IMR-90 (cell line): ENCODE data around the gene C1QTNF9B. TPM values are rescaled to one million over a fixed set of nuclear protein-coding genes. Genes with fewer than 3 reads are reported as not detected.
A peak's percentile ranks its signal among the peaks of the same experiment; 100 is the strongest.

Experiments used
- ATAC-seq: fragments of 200-7000 bp; cut with Tn5 transposase; 2 replicates; pipeline ENCODE4 v1.9.1; 2020; ENCODE audit warnings: low read depth, mild to moderate bottlenecking, moderate library complexity
- BruUV-seq: library from RNA; stranded (reverse); fragments of 400-500 nt; replicated peaks from 2 replicates; lab custom pipeline; 2021; lab: Mats Ljungman, UMichigan
- CTCF ChIA-PET: fragments of 300-600 bp; formaldehyde crosslinking; extraction: SDS; loops from one replicate; lab custom pipeline; 2021; ENCODE audit warnings: antibody characterized with exemption; lab: Yijun Ruan, JAX
- POLR2A ChIA-PET: fragments of 300-600 bp; sonication (Branson Sonifier 250); formaldehyde crosslinking; loops from one replicate; lab custom pipeline; 2022; ENCODE audit warnings: antibody characterized with exemption; ENCODE audit not compliant: unreplicated experiment; lab: Charles Lee
- DNase-seq: peaks from one replicate; pipeline ENCODE4 v3.0.0; 2013
- H2AFZ ChIP-seq: replicated peaks from 2 replicates; pipeline ENCODE3; 2013; ENCODE audit warnings: low read length, mild to moderate bottlenecking; ENCODE audit not compliant: poor library complexity
- H2AK5ac ChIP-seq: 2 replicates; pipeline ENCODE4 v1.6.1; 2013; ENCODE audit warnings: low read depth, low read length, inconsistent platforms
- H2AK9ac ChIP-seq: replicated peaks from 2 replicates; pipeline ENCODE3; 2013; ENCODE audit warnings: mild to moderate bottlenecking, low read depth, low read length, moderate library complexity; ENCODE audit not compliant: poor library complexity
- H2BK120ac ChIP-seq: 2 replicates; pipeline ENCODE4 v1.6.1; 2013; ENCODE audit warnings: low read depth, low read length, inconsistent platforms
- H2BK15ac ChIP-seq: 3 replicates; pipeline ENCODE4 v1.6.1; 2013; ENCODE audit warnings: low read depth, low read length, inconsistent platforms
- H2BK20ac ChIP-seq: 2 replicates; pipeline ENCODE4 v1.6.1; 2013; ENCODE audit warnings: low read depth, mild to moderate bottlenecking, inconsistent platforms, low read length, moderate library complexity
- H2BK5ac ChIP-seq: 2 replicates; pipeline ENCODE4 v1.6.1; 2013; ENCODE audit warnings: mild to moderate bottlenecking, low read depth, low read length, inconsistent platforms; ENCODE audit not compliant: poor library complexity, severe bottlenecking
- H3K14ac ChIP-seq: replicated peaks from 2 replicates; pipeline ENCODE4 v1.6.1; 2013; ENCODE audit warnings: low read depth, low read length, inconsistent platforms
- H3K18ac ChIP-seq: 2 replicates; pipeline ENCODE4 v1.6.1; 2013; ENCODE audit warnings: low read depth, low read length, control low read depth
- H3K23ac ChIP-seq: 2 replicates; pipeline ENCODE4 v1.6.1; 2013; ENCODE audit warnings: low read depth, low read length, inconsistent platforms
- H3K27ac ChIP-seq: 2 replicates; pipeline ENCODE4 v1.5.1; 2013; ENCODE audit warnings: mild to moderate bottlenecking, control low read depth, low read length; ENCODE audit not compliant: insufficient read depth
- H3K27me3 ChIP-seq: 2 replicates; pipeline ENCODE4 v1.6.1; 2013; ENCODE audit warnings: low read length; ENCODE audit not compliant: control insufficient read depth, insufficient read depth
- H3K36me3 ChIP-seq: 2 replicates; pipeline ENCODE4 v1.6.1; 2013; ENCODE audit warnings: low read length, mixed read lengths; ENCODE audit not compliant: control insufficient read depth, insufficient read depth
- H3K4ac ChIP-seq: 2 replicates; pipeline ENCODE4 v1.6.1; 2013; ENCODE audit warnings: low read depth, low read length, inconsistent platforms
- H3K4me1 ChIP-seq: 2 replicates; pipeline ENCODE4 v1.6.1; 2013; ENCODE audit warnings: low read length, mixed read lengths; ENCODE audit not compliant: control insufficient read depth, insufficient read depth
- H3K4me2 ChIP-seq: 2 replicates; pipeline ENCODE4 v1.6.1; 2013; ENCODE audit warnings: low read depth, mild to moderate bottlenecking, control low read depth, low read length, moderate library complexity
- H3K4me3 ChIP-seq: 2 replicates; pipeline ENCODE4 v1.5.1; 2013; ENCODE audit warnings: low read depth, mild to moderate bottlenecking, control low read depth, low read length, moderate library complexity; ENCODE audit not compliant: insufficient read depth
- H3K56ac ChIP-seq: 2 replicates; pipeline ENCODE4 v1.6.1; 2013; ENCODE audit warnings: low read length, inconsistent platforms; ENCODE audit not compliant: insufficient read depth; ENCODE audit errors: extremely low read depth
- H3K79me1 ChIP-seq, 2 experiments: 2 replicates each; pipeline ENCODE4 v1.6.1; 2013; ENCODE audit warnings: low read length in 2 of 2, inconsistent platforms in 1 of 2, low read depth in 1 of 2
- H3K9ac ChIP-seq: 2 replicates; pipeline ENCODE4 v1.6.1; 2013; ENCODE audit warnings: low read depth, low read length, control low read depth
- H3K9me1 ChIP-seq: 2 replicates; pipeline ENCODE4 v1.6.1; 2013; ENCODE audit warnings: low read length, inconsistent platforms; ENCODE audit not compliant: insufficient read depth
- H3K9me3 ChIP-seq: 2 replicates; pipeline ENCODE4 v1.6.1; 2013; ENCODE audit warnings: low read length; ENCODE audit not compliant: control insufficient read depth, insufficient read depth
- H4K20me1 ChIP-seq: 2 replicates; pipeline ENCODE4 v1.6.1; 2013; ENCODE audit warnings: low read length, inconsistent platforms; ENCODE audit not compliant: insufficient read depth
- H4K5ac ChIP-seq: 2 replicates; pipeline ENCODE4 v1.6.1; 2013; ENCODE audit warnings: mild to moderate bottlenecking, low read depth, low read length, control low read depth
- H4K8ac ChIP-seq, 2 experiments: 2 replicates each; pipeline ENCODE4 v1.6.1; 2013; ENCODE audit warnings: low read depth in 2 of 2, low read length in 2 of 2, control low read depth in 1 of 2, inconsistent platforms in 1 of 2
- H4K91ac ChIP-seq: 2 replicates; pipeline ENCODE4 v1.6.1; 2013; ENCODE audit warnings: low read depth, low read length, inconsistent platforms; ENCODE audit not compliant: insufficient read depth
- FOS ChIP-seq: fragments of 150-350 bp; IDR thresholded peaks from 2 replicates; pipeline ENCODE4 v1.6.1; 2016; ENCODE audit warnings: low read depth, low read length
- NFE2L2 ChIP-seq: fragments of 150-350 bp; IDR thresholded peaks from 2 replicates; pipeline ENCODE4 v1.6.1; 2016; ENCODE audit warnings: low read depth, mild to moderate bottlenecking, low read length
- WGBS, 2 experiments: methylation state at CpG; one replicate each; pipeline versions ENCODE4 v1.1.5 to v1.1.7; 2013; ENCODE audit warnings: missing lambda C conversion rate in 2 of 2; ENCODE audit not compliant: insufficient read length in 1 of 2; ENCODE audit errors: extremely low coverage in 2 of 2; 5-methylcytosine and 5-hydroxymethylcytosine counted together
- dilution Hi-C: fragments of 300-500 bp; cut with HindIII; formaldehyde crosslinking; loops from one replicate; pipeline ENCODE4 v1.14.3; 2018; ENCODE audit warnings: low sequenced_read_pairs; ENCODE audit not compliant: unreplicated experiment
- in situ Hi-C: fragments of 300-500 bp; cut with MboI; formaldehyde crosslinking; loops from 3 replicates; pipeline ENCODE4 v1.14.3; 2019; ENCODE audit warnings: low sequenced_read_pairs, inconsistent platforms, mixed read lengths
- intact Hi-C: fragments of 100-400 bp; cut with micrococcal nuclease; formaldehyde crosslinking; loops from 2 replicates; pipeline ENCODE4 v1.10.0; 2022
- polyA plus RNA-seq, 3 experiments: library from polyadenylated mRNA; depleted of rRNA; stranded (reverse); fragments of >200 nt; gene quantifications; 2 replicates each; pipeline ENCODE4 v1.2.3, GENCODE V29; 2012; ENCODE audit warnings: low replicate concordance in 1 of 3
- total RNA-seq: library from RNA; depleted of rRNA; stranded (reverse); fragments of >200 nt; gene quantifications from 2 replicates; pipeline ENCODE4 v1.2.3, GENCODE V29; 2012

The C1QTNF9B gene
- total and polyA plus RNA-seq, 2 of the 4 experiments (the other 2 are of a cell fraction) = 0.72 to 1.1 TPM

- 57% methylated on average over 1 of the region's 2 CpGs; no CpG with 5 or more reads in 1 of the 2 experiments for WGBS, 2 experiments
- no peak overlapping the region for H2AK9ac ChIP-seq
These were observed 31.7 kb upstream of the C1QTNF9B start for GRCh38 chr13:23928985-23929384.

More at GRCh38 chr13:23928985-23929384, 31.7 kb upstream of the C1QTNF9B start:
- no TSS peak for BruUV-seq
- H4K20me1 ChIP-seq = no peaks in the 10 kb centered on the region
- no peaks in the 10 kb centered on the region for H3K27me3 ChIP-seq
- H3K9me1 ChIP-seq = no peaks in the 10 kb centered on the region
- H2AFZ ChIP-seq = peak overlapping the region; percentile 3
- no peak overlapping the region for H3K4me3 ChIP-seq
- no peaks in the 10 kb centered on the region for H3K36me3 ChIP-seq
- intact Hi-C loops (loop anchor here (5.0 kb wide), 1 partner anchor 78 kb away; no protein-coding TSS in a partner anchor), in situ Hi-C loops (no loop called here), dilution Hi-C loops (no loop called here)
- ChIA-PET POLR2A (no interaction called here), CTCF (interaction anchor here (0.7 kb wide), 1 partner anchor 320 kb away, joined by 7 read pairs; no protein-coding TSS in a partner anchor)
- no peaks in the 10 kb centered on the region for H3K79me1 ChIP-seq
- H2BK15ac ChIP-seq = no peak overlapping the region; the same call in 2 of the 3 replicates
- no peak overlapping the region for H3K14ac ChIP-seq
- H3K4ac ChIP-seq = no peak overlapping the region
- H3K27ac ChIP-seq = no peak overlapping the region
- H4K91ac ChIP-seq = no peak overlapping the region
- H4K8ac ChIP-seq = peak overlapping the region in 1 of 2 experiments; percentile 53; a peak in 1 of 4 replicates
- DNase-seq = peak; percentile 90
- H4K5ac ChIP-seq = no peak overlapping the region
- peak; percentile 94 for ATAC-seq
- H2AK5ac ChIP-seq = peak overlapping the region; percentile 9; the same call in 1 of the 2 replicates
- H3K9ac ChIP-seq = no peak overlapping the region
- peak overlapping the region; percentile 64; the same call in 1 of the 2 replicates for H2BK120ac ChIP-seq
- H2BK20ac ChIP-seq = peak overlapping the region; percentile 72
- H3K23ac ChIP-seq = no peak overlapping the region
- peaks cover 2% of the 10 kb centered on the region; the same call in 1 of the 2 replicates for H3K4me1 ChIP-seq
- peak overlapping the region; percentile 75 for H2BK5ac ChIP-seq
- TF ChIP-seq FOS (peak; percentile 87), NFE2L2 (no peak)
- no peak overlapping the region for H3K56ac ChIP-seq
- peak overlapping the region; percentile 33 for H3K4me2 ChIP-seq
- no peaks in the 10 kb centered on the region for H3K9me3 ChIP-seq
- peak overlapping the region; percentile 67; the same call in 1 of the 2 replicates for H3K18ac ChIP-seq
